Subcutaneous adipose tissue (tissue), 4 donors: ENCODE results near the gene ACOX3. TPM values are rescaled to one million over a fixed set of nuclear protein-coding genes. Genes with fewer than 3 reads are reported as not detected.

Experiments
- total RNA-seq, 4 donors: library from RNA; depleted of rRNA; stranded (reverse); fragments of >200 nt; gene quantifications; one replicate each; pipeline ENCODE4 v1.1.0, GENCODE V29; 2016
- TF ChIP-seq, protein P1 (sequence below): fragments of 450-650 bp; IDR thresholded peaks from one replicate; pipeline ENCODE4 v1.5.1; 2016; ENCODE audit warnings: low read depth, mild to moderate bottlenecking, control low read depth, antibody characterized with exemption, moderate library complexity

ACOX3 gene
- total RNA-seq, 4 donors from 2014 or later = 12.2 to 33.7 (median 17.3) TPM

- TF ChIP-seq, protein P1, sequence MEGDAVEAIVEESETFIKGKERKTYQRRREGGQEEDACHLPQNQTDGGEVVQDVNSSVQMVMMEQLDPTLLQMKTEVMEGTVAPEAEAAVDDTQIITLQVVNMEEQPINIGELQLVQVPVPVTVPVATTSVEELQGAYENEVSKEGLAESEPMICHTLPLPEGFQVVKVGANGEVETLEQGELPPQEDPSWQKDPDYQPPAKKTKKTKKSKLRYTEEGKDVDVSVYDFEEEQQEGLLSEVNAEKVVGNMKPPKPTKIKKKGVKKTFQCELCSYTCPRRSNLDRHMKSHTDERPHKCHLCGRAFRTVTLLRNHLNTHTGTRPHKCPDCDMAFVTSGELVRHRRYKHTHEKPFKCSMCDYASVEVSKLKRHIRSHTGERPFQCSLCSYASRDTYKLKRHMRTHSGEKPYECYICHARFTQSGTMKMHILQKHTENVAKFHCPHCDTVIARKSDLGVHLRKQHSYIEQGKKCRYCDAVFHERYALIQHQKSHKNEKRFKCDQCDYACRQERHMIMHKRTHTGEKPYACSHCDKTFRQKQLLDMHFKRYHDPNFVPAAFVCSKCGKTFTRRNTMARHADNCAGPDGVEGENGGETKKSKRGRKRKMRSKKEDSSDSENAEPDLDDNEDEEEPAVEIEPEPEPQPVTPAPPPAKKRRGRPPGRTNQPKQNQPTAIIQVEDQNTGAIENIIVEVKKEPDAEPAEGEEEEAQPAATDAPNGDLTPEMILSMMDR = no peak
Measured at GRCh38 chr4:8465615-8466611, 25.4 kb upstream of the ACOX3 start.

DNA sequence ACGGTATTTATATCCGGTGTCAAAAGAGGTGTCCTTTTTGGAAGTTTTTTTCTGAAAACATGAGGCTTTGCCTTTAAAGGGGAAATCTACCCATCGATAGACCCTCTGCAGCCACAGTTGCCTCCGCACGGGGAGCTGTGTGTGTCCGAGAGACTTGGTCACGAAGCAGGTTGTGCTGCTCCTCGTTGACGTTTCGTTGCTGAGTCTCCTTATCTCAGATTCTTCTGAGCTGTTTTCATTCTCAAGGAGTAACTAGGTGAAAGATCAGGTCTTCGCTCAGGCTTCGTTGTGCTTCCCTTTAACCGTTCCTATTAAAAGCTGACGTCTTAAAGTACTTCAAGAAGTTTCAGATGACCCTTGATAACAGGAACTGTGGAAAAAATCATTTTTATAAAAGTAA, 23.9 kb upstream of the ACOX3 start:
- TF ChIP-seq, protein P1 = no peak

DNA sequence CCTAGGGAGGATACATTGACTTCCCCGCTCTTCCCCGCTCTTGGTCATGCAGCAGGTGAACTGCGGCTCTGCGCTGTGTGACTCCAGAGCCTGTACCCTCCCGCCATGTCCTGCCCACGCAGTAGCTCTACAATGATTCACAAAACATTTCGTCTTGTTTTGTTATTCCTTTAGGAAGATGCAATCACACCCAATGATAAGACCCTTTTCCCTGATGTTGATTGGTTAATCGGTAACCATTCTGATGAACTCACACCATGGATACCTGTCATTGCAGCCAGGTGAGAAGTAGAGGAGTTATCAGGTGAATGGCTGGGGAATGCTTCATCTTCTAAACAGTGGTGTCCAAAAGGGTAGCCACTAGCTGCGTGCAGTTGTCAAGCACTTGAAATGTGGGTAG, 23.3 kb upstream of the ACOX3 start:
- TF ChIP-seq, protein P1 = no peak

DNA sequence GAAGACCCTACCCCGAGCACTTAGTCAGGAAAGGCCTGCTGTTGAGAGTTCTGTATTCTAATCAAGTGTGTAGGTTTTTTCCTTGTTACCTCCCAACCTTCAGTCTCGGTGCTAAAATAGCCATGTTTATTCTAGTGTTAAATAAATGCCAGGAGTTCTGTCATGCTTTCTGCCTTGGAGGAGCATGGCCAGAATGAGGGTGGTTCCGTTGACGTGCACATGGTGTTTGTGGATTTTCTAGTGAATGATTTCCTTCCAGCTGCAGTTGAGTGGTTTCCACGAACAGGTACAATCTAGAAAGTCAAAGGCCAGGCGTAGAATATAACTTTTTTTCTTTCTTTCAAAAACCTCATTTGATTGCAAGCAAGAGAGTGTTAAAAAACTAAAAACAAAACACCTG, 21.1 kb upstream of the ACOX3 start:
- TF ChIP-seq, protein P1 = no peak

DNA sequence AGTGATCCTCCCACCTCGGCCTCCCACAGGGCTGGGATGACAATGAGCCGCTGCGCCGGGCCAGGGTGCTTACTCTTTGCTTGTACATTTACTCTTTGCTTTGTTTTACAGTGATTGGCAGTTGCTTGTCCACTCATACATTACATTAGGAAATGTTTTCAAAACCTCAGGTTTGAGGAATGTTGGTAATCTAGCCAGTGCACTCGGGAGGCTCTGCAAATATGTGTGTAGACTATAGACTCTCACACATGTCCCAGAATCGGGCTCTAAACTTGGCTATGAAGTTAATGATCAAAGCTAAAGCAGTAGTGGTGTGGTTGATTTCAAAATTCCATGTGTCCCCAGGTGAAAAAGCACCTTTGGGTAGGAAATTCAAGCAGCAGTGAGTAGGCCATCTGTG, 20.6 kb upstream of the ACOX3 start:
- TF ChIP-seq, protein P1 = no peak

GRCh38 chr4:8459867-8460445, 19.4 kb upstream of the ACOX3 start:
- TF ChIP-seq, protein P1 = no peak

GRCh38 chr4:8457646-8458252, 17.2 kb upstream of the ACOX3 start:
- TF ChIP-seq, protein P1 = no peak
